H1 (cell line): ENCODE measurements around the gene VPS13D. TPM values are rescaled to one million over a fixed set of nuclear protein-coding genes. Genes with fewer than 3 reads are reported as not detected.

Experiments used
- CTCF ChIA-PET: fragments of 300-600 bp; sonication (Branson Sonifier 250); formaldehyde crosslinking; loops from one replicate; lab custom pipeline; 2021; ENCODE audit not compliant: partially characterized antibody; lab: Charles Lee
- POLR2A ChIA-PET: fragments of 300-600 bp; sonication (Branson Sonifier 250); formaldehyde crosslinking; loops from one replicate; lab custom pipeline; 2021; ENCODE audit warnings: inconsistent platforms; ENCODE audit not compliant: partially characterized antibody; lab: Charles Lee
- DNase-seq, 2 experiments: peaks; one replicate each; pipeline versions ENCODE4 v3.0.0 to v3.0.0-alpha.2; 2010 to 2022; ENCODE audit warnings: low spot score in 2 of 2, low read depth in 1 of 2, mixed read lengths in 1 of 2
- FAIRE-seq: peaks from 2 replicates; lab custom pipeline; 2011; peaks lifted over from hg19 to GRCh38; lab: Jason Lieb, UNC
- H2AFZ ChIP-seq: 2 replicates; pipeline ENCODE4 v1.8.1; 2012; ENCODE audit warnings: low read length, inconsistent platforms
- H2AK5ac ChIP-seq: 2 replicates; pipeline ENCODE4 v1.6.1; 2013; ENCODE audit warnings: low read depth, low read length
- H2BK120ac ChIP-seq: replicated peaks from 2 replicates; pipeline ENCODE3; 2013; ENCODE audit warnings: low read depth, low read length, inconsistent platforms
- H2BK12ac ChIP-seq: 2 replicates; pipeline ENCODE4 v1.6.1; 2013; ENCODE audit warnings: low read depth, low read length
- H2BK15ac ChIP-seq: 2 replicates; pipeline ENCODE4 v1.6.1; 2013; ENCODE audit warnings: low read length
- H2BK20ac ChIP-seq: 2 replicates; pipeline ENCODE4 v1.6.1; 2013; ENCODE audit warnings: low read length
- H2BK5ac ChIP-seq: 2 replicates; pipeline ENCODE4 v1.6.1; 2013; ENCODE audit warnings: low read depth, low read length
- H3K14ac ChIP-seq: 2 replicates; pipeline ENCODE4 v1.6.1; 2013; ENCODE audit warnings: inconsistent platforms; ENCODE audit not compliant: insufficient read length
- H3K18ac ChIP-seq: 2 replicates; pipeline ENCODE4 v1.6.1; 2013; ENCODE audit warnings: low read length; ENCODE audit errors: extremely low read depth
- H3K23ac ChIP-seq: 2 replicates; pipeline ENCODE4 v1.6.1; 2013; ENCODE audit warnings: inconsistent platforms; ENCODE audit not compliant: insufficient read length
- H3K23me2 ChIP-seq: 2 replicates; pipeline ENCODE4 v1.6.1; 2013; ENCODE audit warnings: low read depth, low read length
- H3K27ac ChIP-seq: 2 replicates; pipeline ENCODE4 v1.6.1; 2011; ENCODE audit warnings: low read depth, low read length, inconsistent platforms
- H3K27me3 ChIP-seq, 4 experiments: replicated peaks in 1 of 4; 1 replicate in 1 of 4; 2 replicates in 3 of 4; pipeline versions ENCODE4 v1.6.1 to v1.8.1; 2011 to 2013; ENCODE audit warnings: low read length in 3 of 4, mild to moderate bottlenecking in 3 of 4, inconsistent platforms in 2 of 4, mixed read lengths in 2 of 4, moderate library complexity in 1 of 4; ENCODE audit not compliant: control insufficient read depth in 3 of 4, insufficient read depth in 3 of 4; ENCODE audit errors: extremely low read depth in 1 of 4
- H3K36me3 ChIP-seq, 4 experiments: 2 replicates each; pipeline versions ENCODE4 v1.6.1 to v1.8.1; 2011 to 2013; ENCODE audit warnings: mild to moderate bottlenecking in 4 of 4, low read length in 3 of 4, moderate library complexity in 2 of 4, control low read depth in 1 of 4, inconsistent platforms in 1 of 4; ENCODE audit not compliant: insufficient read depth in 4 of 4, control insufficient read depth in 2 of 4
- H3K4ac ChIP-seq: replicated peaks from 2 replicates; pipeline ENCODE3; 2013; ENCODE audit warnings: low read length, low read depth, mixed read lengths, inconsistent platforms; ENCODE audit not compliant: insufficient read length
- H3K4me1 ChIP-seq, 4 experiments: replicated peaks in 1 of 4; 1 replicate in 1 of 4; 2 replicates in 3 of 4; pipeline versions ENCODE4 v1.6.1 to v1.8.1; 2011 to 2013; ENCODE audit warnings: low read length in 3 of 4, inconsistent platforms in 2 of 4, mixed read lengths in 1 of 4; ENCODE audit not compliant: insufficient read depth in 4 of 4, control insufficient read depth in 3 of 4
- H3K4me2 ChIP-seq, 2 experiments: 2 replicates each; pipeline versions ENCODE4 v1.6.1 to v1.8.1; 2011 to 2013; ENCODE audit warnings: low read depth in 2 of 2, low read length in 2 of 2, control low read depth in 1 of 2, inconsistent platforms in 1 of 2, mild to moderate bottlenecking in 1 of 2; ENCODE audit not compliant: insufficient read depth in 1 of 2
- H3K4me3 ChIP-seq, 4 experiments: fragments of 200-600, 300-600 bp in 1 of 4; sonication (generic), shearing (Covaris generic), sonication (Bioruptor Twin) in 1 of 4; 2 replicates each; pipeline versions ENCODE4 v1.5.1 to v1.8.1; 2011 to 2016; ENCODE audit warnings: low read length in 4 of 4, low read depth in 3 of 4, control low read depth in 2 of 4, inconsistent platforms in 2 of 4, mild to moderate bottlenecking in 2 of 4, mixed read lengths in 1 of 4, moderate library complexity in 1 of 4; ENCODE audit not compliant: insufficient read depth in 2 of 4; ENCODE audit errors: extremely low read depth in 1 of 4
- H3K56ac ChIP-seq: replicated peaks from 2 replicates; pipeline ENCODE3; 2013; ENCODE audit warnings: low read depth, mild to moderate bottlenecking, mixed read lengths, low read length, inconsistent platforms; ENCODE audit not compliant: insufficient read length
- H3K79me1 ChIP-seq: 2 replicates; pipeline ENCODE4 v1.6.1; 2013; ENCODE audit warnings: low read depth, low read length, control low read depth
- H3K79me2 ChIP-seq, 2 experiments: 2 replicates each; pipeline versions ENCODE4 v1.6.1 to v1.8.1; 2012 to 2013; ENCODE audit warnings: low read length in 2 of 2, mild to moderate bottlenecking in 2 of 2, inconsistent platforms in 1 of 2; ENCODE audit not compliant: insufficient read depth in 2 of 2, control insufficient read depth in 1 of 2
- H3K9ac ChIP-seq, 4 experiments: replicated peaks in 1 of 4; 1 replicate in 1 of 4; 2 replicates in 3 of 4; pipeline versions ENCODE4 v1.6.1 to v1.8.1; 2011 to 2013; ENCODE audit warnings: low read depth in 3 of 4, low read length in 3 of 4, control low read depth in 2 of 4, mild to moderate bottlenecking in 2 of 4, moderate library complexity in 2 of 4, inconsistent platforms in 1 of 4; ENCODE audit errors: extremely low read depth in 1 of 4
- H3K9me3 ChIP-seq, 2 experiments: 2 replicates each; pipeline versions ENCODE4 v1.6.1 to v1.8.1; 2012 to 2013; ENCODE audit warnings: mild to moderate bottlenecking in 2 of 2, moderate library complexity in 2 of 2, control low read depth in 1 of 2, inconsistent platforms in 1 of 2, low read depth in 1 of 2, low read length in 1 of 2, mixed read lengths in 1 of 2; ENCODE audit not compliant: insufficient read depth in 2 of 2
- H4K20me1 ChIP-seq, 2 experiments: replicated peaks in 1 of 2; 2 replicates each; pipeline versions ENCODE3 to v1.8.1; 2011 to 2013; ENCODE audit warnings: inconsistent platforms in 2 of 2, low read length in 2 of 2, mild to moderate bottlenecking in 1 of 2; ENCODE audit not compliant: insufficient read depth in 2 of 2, control insufficient read depth in 1 of 2
- H4K5ac ChIP-seq: 2 replicates; pipeline ENCODE4 v1.6.1; 2013; ENCODE audit warnings: low read length, low read depth, mixed read lengths, inconsistent platforms; ENCODE audit not compliant: insufficient read length
- H4K8ac ChIP-seq: 2 replicates; pipeline ENCODE4 v1.8.0; 2013; ENCODE audit warnings: mild to moderate bottlenecking, moderate library complexity, low read length, inconsistent platforms; ENCODE audit not compliant: insufficient read depth; ENCODE audit errors: extremely low read depth
- H4K91ac ChIP-seq: replicated peaks from 2 replicates; pipeline ENCODE3; 2013; ENCODE audit warnings: low read length, mixed read lengths, inconsistent platforms; ENCODE audit not compliant: insufficient read length
- ATF2 ChIP-seq: IDR thresholded peaks from 2 replicates; pipeline ENCODE4 v1.6.1; 2012; ENCODE audit warnings: low read length, inconsistent platforms
- CBX8 ChIP-seq: fragments of 300-800, 300-1000 bp; sonication (generic); IDR thresholded peaks from 2 replicates; pipeline ENCODE4 v1.7.1; 2016; ENCODE audit warnings: low read depth, low read length, borderline replicate concordance
- CEBPB ChIP-seq: IDR thresholded peaks from 2 replicates; pipeline ENCODE4 v1.6.1; 2012; ENCODE audit warnings: low read depth, low read length
- CREB1 ChIP-seq: IDR thresholded peaks from 2 replicates; pipeline ENCODE4 v1.6.1; 2012; ENCODE audit warnings: inconsistent platforms
- EGR1 ChIP-seq: IDR thresholded peaks from 2 replicates; pipeline ENCODE4 v1.6.1; 2011; ENCODE audit warnings: low read depth, low read length, borderline replicate concordance
- JUN ChIP-seq: IDR thresholded peaks from 2 replicates; pipeline ENCODE4 v1.6.1; 2011; ENCODE audit warnings: low read depth, mild to moderate bottlenecking, improper control_type of control experiment, low read length
- NRF1 ChIP-seq: IDR thresholded peaks from 2 replicates; pipeline ENCODE4 v1.6.1; 2011; ENCODE audit warnings: mild to moderate bottlenecking, low read depth, low read length, improper control_type of control experiment
- RFX5 ChIP-seq: IDR thresholded peaks from 2 replicates; pipeline ENCODE4 v1.6.1; 2011; ENCODE audit warnings: low read depth, low read length, improper control_type of control experiment, borderline replicate concordance
- SIN3A ChIP-seq, 2 experiments: IDR thresholded peaks in 1 of 2; conservative IDR thresholded peaks in 1 of 2; 2 replicates each; pipeline ENCODE4 v1.6.1; 2011 to 2012; ENCODE audit warnings: low read length in 2 of 2, improper control_type of control experiment in 1 of 2, low read depth in 1 of 2, mild to moderate bottlenecking in 1 of 2
- SP2 ChIP-seq: IDR thresholded peaks from 2 replicates; pipeline ENCODE4 v1.6.1; 2012; ENCODE audit warnings: mild to moderate bottlenecking, low read length, inconsistent platforms
- TAF1 ChIP-seq: IDR thresholded peaks from 2 replicates; pipeline ENCODE4 v1.6.1; 2011; ENCODE audit warnings: mild to moderate bottlenecking, low read depth, low read length
- TCF12 ChIP-seq: IDR thresholded peaks from 2 replicates; pipeline ENCODE4 v1.6.1; 2011; ENCODE audit warnings: low read depth, mild to moderate bottlenecking, low read length
- WGBS, 2 experiments: shearing (Covaris generic) in 1 of 2; methylation state at CpG; one replicate each; pipeline versions ENCODE4 v1.1.6 to v1.1.7; 2013 to 2015; ENCODE audit warnings: low lambda C conversion rate in 2 of 2, mixed read lengths in 2 of 2, inconsistent platforms in 1 of 2, low coverage in 1 of 2, missing lambda C conversion rate in 1 of 2; ENCODE audit not compliant: insufficient replicate concordance in 2 of 2, insufficient coverage in 1 of 2, insufficient read length in 1 of 2; ENCODE audit errors: extremely low coverage in 1 of 2, missing lambda C conversion rate in 1 of 2; 5-methylcytosine and 5-hydroxymethylcytosine counted together
- polyA plus RNA-seq, 7 experiments: library from polyadenylated mRNA; depleted of rRNA in 3 of 7; stranded (reverse) in 5 of 7; unstranded in 2 of 7; fragments of >200 nt in 5 of 7; fragments of 200-250 nt in 2 of 7; gene quantifications; 1 replicate in 5 of 7; 2 replicates in 1 of 7; 4 replicates in 1 of 7; pipeline versions ENCODE4 v1.2.1 to v1.2.3, GENCODE V29; 2011 to 2013; ENCODE audit warnings: missing spikeins in 2 of 7, mixed read lengths in 2 of 7
- total RNA-seq: library from RNA; stranded (reverse); fragmentation: NEBNext Ultra II Directional; extraction: Animal tissue kit (Norgen Biotek cat#: 25700); gene quantifications from 2 replicates; pipeline ENCODE4 v1.2.1, GENCODE V29; 2021

VPS13D gene
- total and polyA plus RNA-seq, 2 of the 8 experiments (the other 6 are each of a cell fraction or from before 2014, with no cell fraction given): 10.9 to 31.2 TPM

- no peak overlapping the region for H3K27ac ChIP-seq
- CTCF ChIA-PET: interaction anchor here (1.0 to 1.9 kb wide), 5 partner anchors 10 to 228 kb away, joined by 3 to 5 read pairs (median 4); no protein-coding TSS in a partner anchor
- FAIRE-seq: no peak
- no peak for TF ChIP-seq EGR1
- no peak for TF ChIP-seq CBX8
- TF ChIP-seq SIN3A (conservative IDR thresholded peaks at IDR 0.05 in 1 of 2, IDR thresholded peaks at IDR 0.05 in 1 of 2; ENCODE audit: low read depth in 1 of 2, low read length in 2 of 2): no peak
- no peak for TF ChIP-seq SP2
- no peak for TF ChIP-seq TAF1
- no peak for TF ChIP-seq RFX5
- TF ChIP-seq ATF2: no peak
- no peak for TF ChIP-seq CEBPB
- no peak for TF ChIP-seq JUN
- TF ChIP-seq NRF1: no peak
- no peak for TF ChIP-seq CREB1
- TF ChIP-seq TCF12: no peak
Measured at GRCh38 chr1:12505639-12506280, 275.9 kb downstream of the VPS13D start.

More at GRCh38 chr1:12505639-12506280, 275.9 kb downstream of the VPS13D start:
- Histone ChIP-seq H3K4me3 (no peak overlapping the region), H2AK5ac (no peak overlapping the region), H3K4me2 (no peak overlapping the region), H3K9ac (no peak overlapping the region), H3K23ac (no peak overlapping the region), H4K5ac (no peak overlapping the region), H3K79me1 (no peaks in the 10 kb centered on the region), H3K23me2 (no peaks in the 10 kb centered on the region), H3K14ac (no peak overlapping the region), H4K20me1 (peaks cover 0 to 1% of the 10 kb centered on the region in 2 experiments), H3K4ac (no peak overlapping the region), H3K4me1 (peaks cover 0 to 11% (median 8%) of the 10 kb centered on the region in 4 experiments; a peak in 6 of 7 replicates), H4K8ac (no peak overlapping the region), H3K27me3 (no peaks in the 10 kb centered on the region), H2BK5ac (no peak overlapping the region), H4K91ac (no peak overlapping the region), H2BK20ac (no peak overlapping the region), H2BK15ac (no peak overlapping the region), H2AFZ (no peak overlapping the region), H2BK12ac (no peak overlapping the region), H3K9me3 (no peaks in the 10 kb centered on the region), H3K36me3 (no peaks in the 10 kb centered on the region), H2BK120ac (no peak overlapping the region), H3K79me2 (no peaks in the 10 kb centered on the region), H3K18ac (no peak overlapping the region), H3K56ac (no peak overlapping the region)
- POLR2A ChIA-PET: interaction anchor here (0.9 to 1.0 kb wide), 3 partner anchors 10 to 15 kb away, joined by 3 read pairs; no protein-coding TSS in a partner anchor
- no peak for DNase-seq
- 85% methylated on average over 12 of the region's 12 CpGs; no CpG with 5 or more reads in 1 of the 2 experiments for WGBS, 2 experiments
